Activated naive CD8-positive, alpha-beta T cell (primary cell): ENCODE results near the gene MTERF4.
A peak's percentile ranks its signal among the peaks of the same experiment; 100 is the strongest.
"Not testable (repeated sequence)": the region's sequence is repeated elsewhere in the genome, so short reads cannot be mapped to it uniquely, and the experiment has no call there.

ENCODE experiments used
- H3K27ac Mint-ChIP-seq: one replicate; pipeline ENCODE4 v1.8.0; 2021; ENCODE audit warnings: mixed read lengths
- H3K27me3 Mint-ChIP-seq: one replicate; pipeline ENCODE4 v1.8.0; 2021; ENCODE audit warnings: mixed read lengths
- H3K36me3 Mint-ChIP-seq: one replicate; pipeline ENCODE4 v1.8.0; 2021; ENCODE audit warnings: mixed read lengths
- H3K4me1 Mint-ChIP-seq: one replicate; pipeline ENCODE4 v1.8.0; 2021; ENCODE audit warnings: low read depth, mixed read lengths
- H3K4me3 Mint-ChIP-seq: one replicate; pipeline ENCODE4 v1.8.0; 2021; ENCODE audit warnings: mild to moderate bottlenecking, mixed read lengths
- H3K9me3 Mint-ChIP-seq: one replicate; pipeline ENCODE4 v1.8.0; 2021; ENCODE audit warnings: low read depth, mixed read lengths

The MTERF4 gene

GRCh38 chr2:241109210-241110088 is 7.4 kb upstream of the MTERF4 start:
- peaks cover 7% of the 10 kb centered on the region for H3K36me3 Mint-ChIP-seq
- no peaks in the 10 kb centered on the region for H3K9me3 Mint-ChIP-seq
- H3K4me1 Mint-ChIP-seq = peaks cover 81% of the 10 kb centered on the region
- peak overlapping the region; percentile 98 for H3K27ac Mint-ChIP-seq
- H3K27me3 Mint-ChIP-seq = no peaks in the 10 kb centered on the region
- peak overlapping the region; percentile 96 for H3K4me3 Mint-ChIP-seq

DNA sequence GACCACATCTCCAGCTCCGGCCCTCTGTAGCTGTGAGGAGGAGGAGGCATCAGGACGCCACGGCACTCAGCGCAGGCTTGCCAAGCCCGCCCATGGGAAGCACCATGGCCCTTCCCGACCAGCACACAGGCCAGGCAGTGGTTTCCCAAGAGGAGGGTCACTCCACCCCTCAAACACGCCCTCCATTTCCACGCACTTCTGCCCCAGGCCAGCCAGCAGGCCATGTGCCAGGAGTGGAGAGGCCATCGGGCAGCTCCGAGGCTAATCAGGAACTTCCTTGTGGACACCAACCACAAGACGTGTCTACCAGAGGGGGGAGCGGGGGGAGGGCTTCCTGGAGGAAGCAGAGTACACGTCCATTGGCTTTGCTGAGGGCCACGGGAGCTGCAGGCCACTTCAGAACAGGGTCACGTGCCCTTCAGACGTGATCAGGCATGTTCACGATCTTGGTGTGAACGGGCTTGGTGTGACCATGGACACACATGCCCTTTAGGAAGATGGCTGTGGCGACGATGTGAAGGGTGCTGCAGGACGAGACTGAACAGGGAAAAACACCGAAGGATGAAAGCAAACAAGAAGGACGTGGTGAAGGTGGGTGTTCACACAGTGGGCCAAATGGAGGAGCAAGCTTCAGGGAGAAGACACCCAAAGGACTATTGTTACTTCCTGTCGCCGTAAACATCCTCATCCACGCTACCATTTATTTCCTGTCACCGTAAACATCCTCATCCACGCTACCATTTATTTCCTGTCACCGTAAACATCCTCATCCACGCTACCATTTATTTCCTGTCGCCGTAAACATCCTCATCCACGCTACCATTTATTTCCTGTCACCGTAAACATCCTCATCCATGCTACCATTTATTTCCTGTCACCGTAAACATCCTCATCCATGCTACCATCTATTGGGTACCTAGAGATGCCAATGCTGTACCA is 6.5 kb upstream of the MTERF4 start:
- Mint-ChIP-seq H3K36me3 (peaks cover 5% of the 10 kb centered on the region), H3K27ac (peak overlapping the region; percentile 98), H3K9me3 (no peaks in the 10 kb centered on the region), H3K27me3 (no peaks in the 10 kb centered on the region), H3K4me1 (peaks cover 87% of the 10 kb centered on the region), H3K4me3 (peak overlapping the region; percentile 96)

- H3K4me3 Mint-ChIP-seq = no peak overlapping the region
- H3K36me3 Mint-ChIP-seq = peaks cover 3% of the 10 kb centered on the region
- peaks cover 86% of the 10 kb centered on the region for H3K4me1 Mint-ChIP-seq
- no peaks in the 10 kb centered on the region for H3K27me3 Mint-ChIP-seq
- H3K9me3 Mint-ChIP-seq = no peaks in the 10 kb centered on the region
- H3K27ac Mint-ChIP-seq = peak overlapping the region; percentile 98
Observed at GRCh38 chr2:241107031-241107783, 5.1 kb upstream of the MTERF4 start.

DNA sequence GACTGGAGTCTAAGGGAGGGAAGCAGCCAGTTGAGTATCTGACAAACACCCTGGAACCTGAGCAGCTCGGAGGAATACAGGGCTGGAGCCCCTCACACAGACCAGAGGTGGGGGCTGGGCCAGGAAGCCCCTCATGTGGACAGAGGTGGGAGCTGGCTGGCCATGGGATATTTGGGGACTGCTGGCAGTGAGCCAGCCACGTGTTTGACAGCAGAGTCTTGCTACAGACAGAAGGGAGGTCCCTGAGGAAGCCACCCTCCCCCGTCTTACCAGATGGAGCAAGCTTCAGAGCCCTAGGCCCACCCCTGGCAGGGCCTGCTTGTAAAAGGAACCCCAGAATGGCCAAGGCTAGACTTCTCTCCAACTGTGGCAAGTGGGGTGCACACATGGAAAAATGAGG is 3.6 kb upstream of the MTERF4 start:
- H3K4me1 Mint-ChIP-seq = peaks cover 74% of the 10 kb centered on the region
- H3K36me3 Mint-ChIP-seq = peaks cover 3% of the 10 kb centered on the region
- H3K9me3 Mint-ChIP-seq = no peaks in the 10 kb centered on the region
- H3K27ac Mint-ChIP-seq = peak overlapping the region; percentile 98
- no peak overlapping the region for H3K4me3 Mint-ChIP-seq
- no peaks in the 10 kb centered on the region for H3K27me3 Mint-ChIP-seq

GRCh38 chr2:241104611-241105010 is 2.5 kb upstream of the MTERF4 start:
- H3K4me1 Mint-ChIP-seq = peaks cover 76% of the 10 kb centered on the region
- peak overlapping the region; percentile 98 for H3K27ac Mint-ChIP-seq
- H3K9me3 Mint-ChIP-seq, H3K27me3 Mint-ChIP-seq, H3K36me3 Mint-ChIP-seq, H3K4me3 Mint-ChIP-seq: not testable (repeated sequence)

GRCh38 chr2:241103176-241103595 is 1.1 kb upstream of the MTERF4 start:
- peak overlapping the region; percentile 97 for H3K4me3 Mint-ChIP-seq
- no peaks in the 10 kb centered on the region for H3K9me3 Mint-ChIP-seq
- peaks cover 5% of the 10 kb centered on the region for H3K36me3 Mint-ChIP-seq
- peak overlapping the region; percentile 98 for H3K27ac Mint-ChIP-seq
- peaks cover 77% of the 10 kb centered on the region for H3K4me1 Mint-ChIP-seq
- H3K27me3 Mint-ChIP-seq = no peaks in the 10 kb centered on the region

- Mint-ChIP-seq H3K27me3 (no peaks in the 10 kb centered on the region), H3K36me3 (peaks cover 24% of the 10 kb centered on the region), H3K27ac (peak overlapping the region; percentile 68), H3K4me1 (peaks cover 80% of the 10 kb centered on the region), H3K4me3 (peak overlapping the region; percentile 63), H3K9me3 (no peaks in the 10 kb centered on the region)
Observed at GRCh38 chr2:241099246-241099645, 2.8 kb downstream of the MTERF4 start.

DNA sequence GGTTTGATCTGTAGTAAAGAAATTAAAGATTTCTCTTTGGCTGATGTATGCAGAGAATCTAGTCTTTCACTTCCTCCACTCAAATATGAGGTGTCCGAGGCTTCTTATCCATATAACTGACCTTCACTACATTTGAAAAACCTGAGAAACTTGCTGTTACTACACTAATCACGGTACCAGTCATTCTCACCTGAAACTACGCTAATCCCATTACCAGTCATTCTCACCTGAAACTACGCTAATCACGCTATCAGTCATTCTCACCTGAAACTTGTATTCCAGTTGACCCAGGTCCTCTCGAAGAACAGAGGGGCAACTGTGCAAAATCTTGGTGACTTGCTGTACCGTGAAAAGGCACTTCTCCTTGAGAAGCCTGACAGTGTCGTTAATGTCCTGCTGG is 5.1 kb downstream of the MTERF4 start:
- Mint-ChIP-seq H3K36me3 (peaks cover 24% of the 10 kb centered on the region), H3K27ac (peak overlapping the region; percentile 92), H3K27me3 (no peaks in the 10 kb centered on the region), H3K4me1 (peaks cover 78% of the 10 kb centered on the region), H3K9me3 (no peaks in the 10 kb centered on the region), H3K4me3 (peak overlapping the region; percentile 25)

GRCh38 chr2:241095594-241096290 is 6.3 kb downstream of the MTERF4 start:
- Mint-ChIP-seq H3K4me3 (peak overlapping the region; percentile 69), H3K4me1 (peaks cover 80% of the 10 kb centered on the region), H3K27me3 (no peaks in the 10 kb centered on the region), H3K9me3 (no peaks in the 10 kb centered on the region), H3K27ac (peak overlapping the region; percentile 92), H3K36me3 (peaks cover 24% of the 10 kb centered on the region)

DNA sequence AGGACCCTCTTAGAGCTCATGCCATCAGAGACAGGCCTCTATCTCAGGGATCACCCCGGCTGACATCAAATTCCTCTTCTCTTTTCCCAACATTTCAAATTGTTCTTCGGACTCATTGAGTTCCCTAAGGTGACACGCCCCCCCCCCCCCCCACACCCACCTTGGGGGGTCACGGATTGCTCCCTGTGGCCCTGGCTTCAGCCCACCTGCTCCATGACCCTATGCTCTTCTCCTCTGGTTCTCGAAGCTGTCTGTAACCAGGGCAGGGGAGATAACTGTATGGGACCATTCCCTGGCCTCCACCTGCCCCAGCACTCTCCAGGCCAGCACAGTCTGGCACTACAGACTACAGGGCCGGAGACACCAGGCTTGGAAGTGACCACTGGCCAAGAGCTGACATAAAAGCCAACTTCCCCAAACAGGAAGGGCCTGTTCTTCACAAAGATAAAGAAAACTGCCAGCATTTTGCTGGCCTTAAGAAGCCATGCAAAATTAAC is 7.1 kb downstream of the MTERF4 start:
- Mint-ChIP-seq H3K27ac (peak overlapping the region; percentile 92), H3K4me3 (peak overlapping the region; percentile 69), H3K9me3 (no peaks in the 10 kb centered on the region), H3K27me3 (no peaks in the 10 kb centered on the region), H3K4me1 (peaks cover 75% of the 10 kb centered on the region), H3K36me3 (peaks cover 24% of the 10 kb centered on the region)

- peak overlapping the region; percentile 82 for H3K27ac Mint-ChIP-seq
- no peaks in the 10 kb centered on the region for H3K27me3 Mint-ChIP-seq
- H3K4me1 Mint-ChIP-seq = peaks cover 73% of the 10 kb centered on the region
- H3K36me3 Mint-ChIP-seq = peaks cover 24% of the 10 kb centered on the region
- no peaks in the 10 kb centered on the region for H3K9me3 Mint-ChIP-seq
- no peak overlapping the region for H3K4me3 Mint-ChIP-seq
Observed at GRCh38 chr2:241094172-241094571, 7.9 kb downstream of the MTERF4 start.

DNA sequence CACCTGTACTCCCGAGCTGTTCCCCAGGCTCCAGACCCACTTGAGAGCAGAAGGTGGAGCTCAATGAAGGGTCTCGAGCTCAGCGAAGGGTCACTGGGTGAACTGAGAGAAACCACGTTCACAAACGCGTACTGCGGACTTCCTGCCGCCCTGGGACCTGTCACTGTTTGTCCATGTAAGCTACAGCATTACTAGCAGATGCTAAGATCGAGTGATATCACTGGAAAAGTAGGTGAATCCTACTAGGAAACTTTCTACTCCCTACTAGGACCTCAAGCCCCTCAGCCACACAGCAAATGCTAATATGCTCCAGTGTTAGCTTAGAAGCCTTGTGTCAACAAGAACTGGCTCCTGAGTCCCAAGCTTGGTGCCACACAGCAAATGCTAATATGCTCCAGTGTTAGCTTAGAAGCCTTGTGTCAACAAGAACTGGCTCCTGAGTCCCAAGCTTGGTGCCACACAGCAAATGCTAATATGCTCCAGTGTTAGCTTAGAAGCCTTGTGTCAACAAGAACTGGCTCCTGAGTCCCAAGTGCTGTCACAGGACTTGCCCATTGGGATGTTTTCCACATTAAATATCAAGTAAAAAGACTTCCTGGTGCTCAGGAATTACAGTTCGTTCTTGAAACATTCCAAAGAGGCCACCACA is 8.8 kb downstream of the MTERF4 start:
- H3K4me3 Mint-ChIP-seq, H3K9me3 Mint-ChIP-seq, H3K27me3 Mint-ChIP-seq: not testable (repeated sequence)
- H3K27ac Mint-ChIP-seq = peak overlapping the region; percentile 82
- peaks cover 72% of the 10 kb centered on the region for H3K4me1 Mint-ChIP-seq
- peaks cover 21% of the 10 kb centered on the region for H3K36me3 Mint-ChIP-seq

- Mint-ChIP-seq H3K4me3 (no peak overlapping the region), H3K27me3 (no peaks in the 10 kb centered on the region), H3K27ac (peak overlapping the region; percentile 78), H3K36me3 (peaks cover 24% of the 10 kb centered on the region), H3K4me1 (peaks cover 72% of the 10 kb centered on the region), H3K9me3 (no peaks in the 10 kb centered on the region)
Observed at GRCh38 chr2:241092677-241093076, 9.4 kb downstream of the MTERF4 start.
